Right atrium auricular region (tissue), 2 donors: Measurements from ENCODE around the gene RAB3C. TPM values are rescaled to one million over a fixed set of nuclear protein-coding genes. Genes with fewer than 3 reads are reported as not detected.
A peak's percentile ranks its signal among the peaks of the same experiment; 100 is the strongest.

Experiments used
- DNase-seq: peaks from one replicate; pipeline ENCODE4 v3.0.0-alpha.2; 2019; ENCODE audit warnings: low spot score
- H3K27ac ChIP-seq, 2 donors: fragments of 200-600 bp; sonication (generic); 1 replicate in 1 of 2; 2 replicates in 1 of 2; pipeline ENCODE4 v1.5.1; 2016 to 2019
- H3K27me3 ChIP-seq, 2 donors: fragments of 200-600 bp; sonication (generic); one replicate each; pipeline versions ENCODE4 v1.5.1 to v1.6.0; 2017 to 2019
- H3K36me3 ChIP-seq: fragments of 200-600 bp; sonication (generic); one replicate; pipeline ENCODE4 v1.5.1; 2016
- H3K4me1 ChIP-seq, 2 donors: fragments of 200-600 bp; sonication (generic); one replicate each; pipeline versions ENCODE4 v1.5.1 to v1.6.0; 2017 to 2019
- H3K4me3 ChIP-seq, 2 donors: fragments of 200-600 bp; sonication (generic); 1 replicate in 1 of 2; 2 replicates in 1 of 2; pipeline ENCODE4 v1.5.1; 2017 to 2019; ENCODE audit warnings: mild to moderate bottlenecking in 1 of 2, moderate library complexity in 1 of 2
- H3K9me3 ChIP-seq, 2 donors: fragments of 200-600 bp; sonication (generic); one replicate each; pipeline ENCODE4 v1.5.1; 2019
- total RNA-seq, 2 donors: library from RNA; depleted of rRNA; stranded (reverse); fragments of >200 nt; gene quantifications; one replicate each; pipeline ENCODE4 v1.1.0, GENCODE V29; 2016
- TF ChIP-seq, protein P1 (sequence below), 2 donors: fragments of 200-600 bp; sonication (generic); IDR thresholded peaks; one replicate each; pipeline ENCODE4 v1.5.1; 2019; ENCODE audit warnings: antibody characterized with exemption in 2 of 2

Gene RAB3C
- total RNA-seq, 2 donors from 2014 or later, result 0.07 to 0.16 TPM

GRCh38 chr5:58886315-58887207 lies 303.7 kb downstream of the RAB3C start:
- H3K27me3 ChIP-seq, result no peaks in the 10 kb centered on the region
- peak overlapping the region; percentile 43 to 73 for H3K27ac ChIP-seq
- H3K4me1 ChIP-seq, result peaks cover 0 to 11% of the 10 kb centered on the region in 2 donors
- no peaks in the 10 kb centered on the region for H3K9me3 ChIP-seq
- H3K4me3 ChIP-seq, result no peak overlapping the region
- TF ChIP-seq, protein P1, sequence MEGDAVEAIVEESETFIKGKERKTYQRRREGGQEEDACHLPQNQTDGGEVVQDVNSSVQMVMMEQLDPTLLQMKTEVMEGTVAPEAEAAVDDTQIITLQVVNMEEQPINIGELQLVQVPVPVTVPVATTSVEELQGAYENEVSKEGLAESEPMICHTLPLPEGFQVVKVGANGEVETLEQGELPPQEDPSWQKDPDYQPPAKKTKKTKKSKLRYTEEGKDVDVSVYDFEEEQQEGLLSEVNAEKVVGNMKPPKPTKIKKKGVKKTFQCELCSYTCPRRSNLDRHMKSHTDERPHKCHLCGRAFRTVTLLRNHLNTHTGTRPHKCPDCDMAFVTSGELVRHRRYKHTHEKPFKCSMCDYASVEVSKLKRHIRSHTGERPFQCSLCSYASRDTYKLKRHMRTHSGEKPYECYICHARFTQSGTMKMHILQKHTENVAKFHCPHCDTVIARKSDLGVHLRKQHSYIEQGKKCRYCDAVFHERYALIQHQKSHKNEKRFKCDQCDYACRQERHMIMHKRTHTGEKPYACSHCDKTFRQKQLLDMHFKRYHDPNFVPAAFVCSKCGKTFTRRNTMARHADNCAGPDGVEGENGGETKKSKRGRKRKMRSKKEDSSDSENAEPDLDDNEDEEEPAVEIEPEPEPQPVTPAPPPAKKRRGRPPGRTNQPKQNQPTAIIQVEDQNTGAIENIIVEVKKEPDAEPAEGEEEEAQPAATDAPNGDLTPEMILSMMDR (IDR thresholded peaks at IDR 0.05), result peak; percentile 73 to 95
- H3K36me3 ChIP-seq, result no peaks in the 10 kb centered on the region
- DNase-seq, result peak; percentile 80

DNA sequence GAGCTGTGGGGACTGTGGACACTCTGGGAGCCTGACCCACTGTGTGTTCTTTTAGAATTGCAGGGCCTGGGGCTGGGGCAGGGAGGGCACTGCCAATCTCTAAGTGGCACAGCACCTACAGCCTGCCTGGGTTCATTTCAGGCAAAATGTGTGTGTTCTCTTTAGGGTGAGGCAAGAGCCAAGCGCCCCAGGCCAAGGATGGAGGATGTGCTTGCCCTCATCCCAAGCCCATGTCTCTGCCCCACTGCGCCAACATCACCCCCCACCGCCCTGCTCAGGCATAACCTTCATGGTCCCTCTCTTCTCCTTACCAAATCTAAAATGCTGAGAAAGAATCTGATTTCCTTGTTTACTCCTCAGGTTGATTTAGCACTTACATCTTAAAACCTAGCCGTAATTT lies 304.4 kb downstream of the RAB3C start:
- no peak overlapping the region for H3K4me3 ChIP-seq
- peaks cover 0 to 17% of the 10 kb centered on the region in 2 donors for H3K4me1 ChIP-seq
- no peak for DNase-seq
- no peaks in the 10 kb centered on the region for H3K27me3 ChIP-seq
- H3K36me3 ChIP-seq, result no peaks in the 10 kb centered on the region
- TF ChIP-seq, protein P1 (IDR thresholded peaks at IDR 0.05), result no peak
- H3K27ac ChIP-seq, result peak overlapping the region; percentile 43 to 73
- no peaks in the 10 kb centered on the region for H3K9me3 ChIP-seq

DNA sequence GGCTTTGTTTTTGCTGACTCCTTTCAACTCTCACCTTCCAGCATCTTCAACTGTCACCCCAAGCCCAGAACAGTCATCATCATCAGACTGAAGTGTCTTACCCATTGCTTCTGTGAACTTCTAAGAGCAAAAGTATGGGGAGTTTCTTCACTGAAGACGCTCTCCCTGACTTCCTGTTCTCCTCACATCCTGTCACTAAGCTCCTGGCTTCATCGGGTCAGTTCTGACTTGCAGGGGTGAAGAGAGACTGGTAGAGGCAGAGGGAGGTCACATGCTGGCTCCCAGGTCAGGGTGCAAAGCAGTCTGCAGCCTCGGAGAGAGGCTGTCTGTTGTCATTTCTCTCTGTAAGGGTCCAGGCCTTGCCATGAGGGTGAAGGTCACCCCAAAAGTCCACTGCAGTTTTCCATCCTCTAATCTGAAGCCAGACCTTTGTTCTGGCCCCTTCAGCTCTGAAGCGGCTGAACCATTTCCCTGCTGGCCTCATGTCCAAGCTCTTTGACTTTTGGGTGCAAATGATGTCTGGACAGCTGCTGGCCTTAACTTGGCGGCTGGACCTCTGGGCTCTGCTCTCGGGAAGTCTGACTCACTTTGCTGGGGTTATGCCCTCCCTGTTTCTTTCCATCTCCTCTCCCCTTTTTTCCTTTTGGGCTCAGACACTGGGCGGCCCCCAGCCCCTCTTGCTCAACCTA lies 305.0 kb downstream of the RAB3C start:
- TF ChIP-seq, protein P1 (IDR thresholded peaks at IDR 0.05), result no peak
- H3K27me3 ChIP-seq, result no peaks in the 10 kb centered on the region
- peak; percentile 89 for DNase-seq
- peak overlapping the region; percentile 43 to 73 for H3K27ac ChIP-seq
- no peak overlapping the region for H3K4me3 ChIP-seq
- H3K9me3 ChIP-seq, result no peaks in the 10 kb centered on the region
- H3K4me1 ChIP-seq, result peaks cover 0 to 17% of the 10 kb centered on the region in 2 donors
- H3K36me3 ChIP-seq, result no peaks in the 10 kb centered on the region

GRCh38 chr5:58890265-58890664 lies 307.4 kb downstream of the RAB3C start:
- Histone ChIP-seq H3K36me3 (no peaks in the 10 kb centered on the region), H3K4me1 (peaks cover 0 to 17% of the 10 kb centered on the region in 2 donors), H3K27ac (peak overlapping the region; percentile 66 to 73), H3K9me3 (no peaks in the 10 kb centered on the region), H3K4me3 (no peak overlapping the region), H3K27me3 (no peaks in the 10 kb centered on the region)
- TF ChIP-seq, protein P1 (IDR thresholded peaks at IDR 0.05), result no peak
- no peak for DNase-seq

DNA sequence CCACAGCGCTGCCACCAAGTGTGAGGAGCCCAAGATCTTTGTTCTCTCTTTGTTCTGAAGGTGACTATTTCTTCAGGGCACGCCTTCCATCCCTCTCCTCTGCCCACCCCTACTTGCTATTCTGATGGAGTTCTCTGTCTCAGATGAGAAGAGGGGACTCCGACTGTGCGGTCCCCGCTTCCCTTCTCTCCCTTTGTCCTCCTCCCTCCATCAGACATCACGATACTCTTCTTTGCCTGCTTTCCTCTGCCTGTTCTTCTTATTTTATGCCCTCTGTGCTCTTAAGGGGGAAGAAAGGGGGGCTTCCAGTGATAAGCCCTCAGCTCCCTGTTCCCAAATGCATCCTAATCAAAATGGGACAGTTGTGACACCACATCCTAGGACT lies 307.8 kb downstream of the RAB3C start:
- no peak overlapping the region for H3K4me3 ChIP-seq
- H3K27ac ChIP-seq, result peak overlapping the region; percentile 66 to 73
- no peaks in the 10 kb centered on the region for H3K27me3 ChIP-seq
- TF ChIP-seq, protein P1 (IDR thresholded peaks at IDR 0.05), result no peak
- H3K4me1 ChIP-seq, result peaks cover 0 to 17% of the 10 kb centered on the region in 2 donors
- no peak for DNase-seq
- no peaks in the 10 kb centered on the region for H3K9me3 ChIP-seq
- H3K36me3 ChIP-seq, result no peaks in the 10 kb centered on the region
